Thyroid gland (tissue), 4 donors: Measurements from ENCODE around the gene KRT1. TPM values are rescaled to one million over a fixed set of nuclear protein-coding genes. Genes with fewer than 3 reads are reported as not detected.

Source experiments
- DNase-seq, 2 donors: peaks; one replicate each; pipeline ENCODE4 v3.0.0-alpha.2; 2019
- H3K27ac ChIP-seq, 3 donors: fragments of 200-600 bp; sonication (generic); 1 replicate in 2 of 3; 2 replicates in 1 of 3; pipeline ENCODE4 v1.5.1; 2016 to 2019; ENCODE audit warnings: mild to moderate bottlenecking in 1 of 3, moderate library complexity in 1 of 3
- H3K27me3 ChIP-seq: fragments of 200-600 bp; sonication (generic); one replicate; pipeline ENCODE4 v1.5.1; 2019
- H3K36me3 ChIP-seq, 2 donors: fragments of 200-600 bp; sonication (generic); one replicate each; pipeline ENCODE4 v1.5.1; 2016 to 2019
- H3K4me1 ChIP-seq, 2 donors: fragments of 200-600 bp; sonication (generic); one replicate each; pipeline ENCODE4 v1.5.1; 2017 to 2019
- H3K4me3 ChIP-seq, 3 donors: fragments of 200-600 bp; sonication (generic); replicated peaks in 1 of 3; 1 replicate in 2 of 3; 2 replicates in 1 of 3; pipeline ENCODE4 v1.5.1; 2016; ENCODE audit warnings: mild to moderate bottlenecking in 1 of 3
- H3K9me3 ChIP-seq: fragments of 200-600 bp; sonication (generic); one replicate; pipeline ENCODE4 v1.5.1; 2017
- POLR2A ChIP-seq, 2 donors: fragments of 450-650 bp; IDR thresholded peaks; one replicate each; pipeline ENCODE4 v1.6.1; 2017; ENCODE audit warnings: antibody characterized with exemption in 2 of 2, mild to moderate bottlenecking in 2 of 2, moderate library complexity in 1 of 2
- WGBS, 2 donors: methylation state at CpG; one replicate each; pipeline ENCODE4 v1.1.5; 2017; 5-methylcytosine and 5-hydroxymethylcytosine counted together
- intact Hi-C: fragments of 100-400 bp; cut with DNase I; formaldehyde crosslinking; loops from one replicate; pipeline ENCODE4 v1.15.1; 2023
- total RNA-seq, 4 donors: library from RNA; depleted of rRNA; stranded (reverse); fragments of >200 nt; gene quantifications; one replicate each; pipeline ENCODE4 v1.2.3, GENCODE V29; 2016
- TF ChIP-seq, protein P1 (sequence below), 6 experiments: fragments of 200-600 bp in 3 of 6; fragments of 450-650 bp in 3 of 6; sonication (generic) in 3 of 6; IDR thresholded peaks; one replicate each; pipeline ENCODE4 v1.5.1; 2016 to 2019; ENCODE audit warnings: antibody characterized with exemption in 6 of 6, mild to moderate bottlenecking in 2 of 6, inconsistent platforms in 1 of 6, moderate library complexity in 1 of 6

The KRT1 gene
- total RNA-seq, 4 donors from 2014 or later = 2.8 TPM; not detected in 3

DNA sequence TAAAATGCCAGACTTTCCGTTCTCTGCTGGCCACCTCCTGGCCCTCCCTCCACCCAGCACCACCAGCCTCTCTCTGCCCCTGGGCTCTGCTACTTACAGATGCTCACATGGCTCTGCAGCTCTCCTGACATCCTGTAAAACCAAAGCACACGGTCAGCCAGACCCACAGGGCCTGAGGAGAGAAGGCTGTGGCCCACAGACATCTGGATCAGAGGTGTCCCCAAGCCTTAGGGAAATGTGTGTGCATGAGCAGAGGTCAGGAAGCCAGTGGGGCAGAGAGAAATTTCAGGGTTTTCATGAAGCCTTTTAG, 11.6 kb upstream of the KRT1 start:
- no peak for DNase-seq
- TF ChIP-seq POLR2A (IDR thresholded peaks at IDR 0.05) = no peak
- TF ChIP-seq, protein P1, sequence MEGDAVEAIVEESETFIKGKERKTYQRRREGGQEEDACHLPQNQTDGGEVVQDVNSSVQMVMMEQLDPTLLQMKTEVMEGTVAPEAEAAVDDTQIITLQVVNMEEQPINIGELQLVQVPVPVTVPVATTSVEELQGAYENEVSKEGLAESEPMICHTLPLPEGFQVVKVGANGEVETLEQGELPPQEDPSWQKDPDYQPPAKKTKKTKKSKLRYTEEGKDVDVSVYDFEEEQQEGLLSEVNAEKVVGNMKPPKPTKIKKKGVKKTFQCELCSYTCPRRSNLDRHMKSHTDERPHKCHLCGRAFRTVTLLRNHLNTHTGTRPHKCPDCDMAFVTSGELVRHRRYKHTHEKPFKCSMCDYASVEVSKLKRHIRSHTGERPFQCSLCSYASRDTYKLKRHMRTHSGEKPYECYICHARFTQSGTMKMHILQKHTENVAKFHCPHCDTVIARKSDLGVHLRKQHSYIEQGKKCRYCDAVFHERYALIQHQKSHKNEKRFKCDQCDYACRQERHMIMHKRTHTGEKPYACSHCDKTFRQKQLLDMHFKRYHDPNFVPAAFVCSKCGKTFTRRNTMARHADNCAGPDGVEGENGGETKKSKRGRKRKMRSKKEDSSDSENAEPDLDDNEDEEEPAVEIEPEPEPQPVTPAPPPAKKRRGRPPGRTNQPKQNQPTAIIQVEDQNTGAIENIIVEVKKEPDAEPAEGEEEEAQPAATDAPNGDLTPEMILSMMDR (IDR thresholded peaks at IDR 0.05) = no peak
- Histone ChIP-seq H3K27me3 (no peaks in the 10 kb centered on the region), H3K36me3 (no peaks in the 10 kb centered on the region), H3K27ac (no peak overlapping the region), H3K4me3 (no peak overlapping the region), H3K9me3 (no peaks in the 10 kb centered on the region), H3K4me1 (peaks cover 3 to 9% of the 10 kb centered on the region in 2 donors)
- 48 to 78% methylated on average over 2 of the region's 2 CpGs for WGBS, 2 donors
- intact Hi-C loops = no loop called here

DNA sequence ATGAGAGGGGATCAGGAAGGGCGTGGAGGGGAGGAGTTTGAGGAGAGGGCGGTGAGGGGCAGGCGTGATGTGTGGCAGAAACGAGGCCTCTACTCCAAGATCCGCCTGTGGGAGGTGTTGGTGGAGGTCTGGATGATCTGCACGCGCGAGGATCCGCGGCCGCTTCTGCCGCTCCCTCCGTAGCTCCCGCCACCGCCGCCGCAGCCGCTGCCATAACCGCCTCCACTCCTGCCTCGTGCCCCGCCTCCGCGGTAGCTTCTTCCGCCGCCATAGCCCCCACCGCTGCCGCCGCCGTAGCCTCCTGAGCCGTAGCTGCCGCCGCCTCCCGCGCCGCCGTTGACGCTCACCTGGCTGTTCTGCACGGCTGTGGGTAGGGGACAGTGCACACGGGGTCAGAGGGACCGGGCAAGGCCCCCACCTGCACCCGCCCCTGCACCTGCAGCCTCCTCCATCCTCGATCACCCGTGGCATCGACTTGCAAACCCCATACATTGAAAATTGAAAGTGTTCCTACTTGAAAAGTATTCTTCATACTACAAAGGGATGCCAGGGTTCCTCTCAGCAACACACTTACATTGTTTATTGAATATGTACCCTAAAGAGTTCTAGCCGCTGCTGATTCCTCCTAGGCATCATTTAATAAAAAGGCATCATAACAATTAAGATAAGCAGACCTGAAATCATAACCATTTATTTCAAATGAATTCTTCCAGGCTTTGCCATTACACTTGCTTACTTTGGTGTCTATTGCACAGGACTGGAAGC, 11.1 kb upstream of the KRT1 start:
- H3K4me1 ChIP-seq = peaks cover 3 to 9% of the 10 kb centered on the region in 2 donors
- no peak for TF ChIP-seq POLR2A (IDR thresholded peaks at IDR 0.05)
- TF ChIP-seq, protein P1 (IDR thresholded peaks at IDR 0.05) = no peak
- intact Hi-C loops = no loop called here
- no peaks in the 10 kb centered on the region for H3K9me3 ChIP-seq
- DNase-seq = peak; percentile 18 to 22
- H3K36me3 ChIP-seq = no peaks in the 10 kb centered on the region
- no peak overlapping the region for H3K27ac ChIP-seq
- H3K4me3 ChIP-seq = no peak overlapping the region
- 6 to 8% methylated on average over 29 to 40 of the region's 45 CpGs for WGBS, 2 donors
- no peaks in the 10 kb centered on the region for H3K27me3 ChIP-seq

DNA sequence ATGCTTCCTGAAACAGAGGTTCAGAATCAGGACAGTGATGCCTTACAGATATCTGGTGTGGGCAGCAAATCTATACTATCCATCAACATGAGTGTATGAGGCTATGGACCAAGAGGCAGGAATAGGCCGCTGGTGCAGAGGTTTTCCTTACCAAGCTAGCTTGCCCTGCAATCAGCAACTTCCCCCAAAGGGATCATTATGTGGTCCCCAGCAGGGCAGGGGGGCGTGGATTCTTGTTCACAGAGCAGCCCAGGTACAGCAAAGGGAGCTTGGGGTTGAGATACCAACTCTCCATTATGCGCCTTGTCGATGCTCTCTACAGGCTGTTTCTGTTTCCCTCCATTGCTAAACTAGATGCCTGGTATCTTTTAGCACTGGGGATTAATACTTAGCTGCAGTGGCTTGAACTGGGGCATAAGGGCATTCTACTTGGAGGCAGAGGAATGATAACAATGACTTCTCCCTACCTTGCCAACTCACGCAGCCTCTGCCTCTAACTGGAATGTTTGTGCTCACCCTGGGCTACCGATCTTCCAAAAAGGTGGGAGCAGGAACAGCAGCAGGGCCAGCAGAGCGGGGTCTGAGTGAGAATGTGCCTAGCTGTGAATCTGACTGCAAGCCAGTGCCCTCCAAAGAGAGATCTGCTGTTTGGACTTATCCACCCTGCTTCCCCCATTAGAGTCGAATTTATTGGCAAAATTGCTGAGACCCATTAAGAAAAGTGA, 10.3 kb upstream of the KRT1 start:
- no peaks in the 10 kb centered on the region for H3K9me3 ChIP-seq
- intact Hi-C loops = no loop called here

DNA sequence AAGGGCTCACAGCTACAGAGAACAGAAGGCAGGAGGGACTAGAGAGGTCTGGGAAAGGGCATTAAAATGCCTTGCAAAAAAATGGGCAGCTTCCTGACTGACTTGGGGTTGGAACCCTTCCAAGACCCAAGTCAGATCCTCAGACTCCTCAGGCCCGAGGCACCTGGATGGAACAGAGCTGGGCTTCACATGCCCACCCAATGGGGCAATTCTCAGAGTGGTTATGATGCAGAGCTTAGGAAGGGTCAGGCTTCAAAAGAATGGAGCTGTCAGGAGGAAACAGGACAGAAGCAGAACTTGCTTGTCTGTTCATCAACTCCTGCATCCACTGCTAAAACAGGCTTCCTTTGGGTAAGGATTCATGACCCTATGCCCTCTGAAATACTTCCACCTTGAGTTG, 9.7 kb upstream of the KRT1 start:
- Histone ChIP-seq H3K27me3 (no peaks in the 10 kb centered on the region), H3K4me1 (peaks cover 3 to 9% of the 10 kb centered on the region in 2 donors), H3K27ac (no peak overlapping the region), H3K4me3 (no peak overlapping the region), H3K9me3 (no peaks in the 10 kb centered on the region), H3K36me3 (no peaks in the 10 kb centered on the region)
- 83 to 86% methylated on average over 1 of the region's 1 CpG for WGBS, 2 donors
- DNase-seq = no peak
- intact Hi-C loops = no loop called here
- TF ChIP-seq POLR2A (IDR thresholded peaks at IDR 0.05) = no peak
- TF ChIP-seq, protein P1 (IDR thresholded peaks at IDR 0.05) = no peak

More for the DNA sequence above, 10.3 kb upstream of the KRT1 start:
- 63 to 68% methylated on average over 7 to 8 of the region's 8 CpGs for WGBS, 2 donors
- no peak for TF ChIP-seq POLR2A (IDR thresholded peaks at IDR 0.05)
- TF ChIP-seq, protein P1 (IDR thresholded peaks at IDR 0.05) = no peak
- H3K36me3 ChIP-seq = no peaks in the 10 kb centered on the region
- no peak for DNase-seq
- H3K27ac ChIP-seq = no peak overlapping the region
- H3K4me1 ChIP-seq = peaks cover 3 to 9% of the 10 kb centered on the region in 2 donors
- H3K27me3 ChIP-seq = no peaks in the 10 kb centered on the region
- no peak overlapping the region for H3K4me3 ChIP-seq

DNA sequence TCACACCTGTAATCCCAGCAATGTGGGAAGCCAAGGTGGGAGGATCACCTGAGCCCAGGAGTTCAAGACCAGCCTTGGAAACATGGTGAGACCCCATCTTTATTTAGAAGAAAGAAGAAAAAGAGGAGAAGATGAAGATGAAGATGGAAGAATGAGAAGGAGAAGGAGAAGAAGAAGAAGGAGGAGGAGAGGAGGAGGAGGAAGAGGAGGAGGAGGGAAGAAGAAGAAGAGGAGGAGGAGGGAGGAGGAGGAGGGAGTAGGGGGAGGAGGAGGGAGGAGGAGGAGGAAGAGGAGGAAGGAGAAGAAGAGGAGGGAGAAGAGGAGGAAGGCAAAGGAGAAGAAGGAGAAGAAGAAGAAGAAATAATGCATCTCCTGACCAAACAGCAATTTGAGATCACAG, 9.0 kb upstream of the KRT1 start:
- intact Hi-C loops = no loop called here
- TF ChIP-seq POLR2A (IDR thresholded peaks at IDR 0.05) = no peak
- TF ChIP-seq, protein P1 (IDR thresholded peaks at IDR 0.05) = no peak
- DNase-seq = no peak
- H3K4me1 ChIP-seq = peaks cover 3 to 9% of the 10 kb centered on the region in 2 donors
- H3K27me3 ChIP-seq = no peaks in the 10 kb centered on the region
- no peaks in the 10 kb centered on the region for H3K9me3 ChIP-seq
- no peak overlapping the region for H3K4me3 ChIP-seq
- no peak overlapping the region for H3K27ac ChIP-seq
- H3K36me3 ChIP-seq = no peaks in the 10 kb centered on the region
